CD14-positive monocyte (primary cell): Measurements from ENCODE around the gene EZH2. TPM values are rescaled to one million over a fixed set of nuclear protein-coding genes. Genes with fewer than 3 reads are reported as not detected.
A peak's percentile ranks its signal among the peaks of the same experiment; 100 is the strongest.

Experiments
- DNase-seq, 3 donors: peaks; one replicate each; pipeline ENCODE4 v3.0.0-alpha.2; 2011 to 2022
- H2AFZ ChIP-seq: 2 replicates; pipeline ENCODE4 v1.6.0; 2012; ENCODE audit warnings: mild to moderate bottlenecking, low read depth, low read length, inconsistent platforms; ENCODE audit not compliant: insufficient read depth, poor library complexity, severe bottlenecking
- H3K27ac ChIP-seq, 2 donors: 1 replicate in 1 of 2; 2 replicates in 1 of 2; pipeline ENCODE4 v1.5.1; 2012 to 2013; ENCODE audit warnings: low read length in 2 of 2, control low read depth in 1 of 2, inconsistent platforms in 1 of 2, low read depth in 1 of 2, mild to moderate bottlenecking in 1 of 2
- H3K27me3 ChIP-seq, 2 donors: one replicate each; pipeline versions ENCODE4 v1.6.0 to v1.6.1; 2011 to 2013; ENCODE audit warnings: low read length in 2 of 2; ENCODE audit not compliant: control insufficient read depth in 2 of 2, insufficient read depth in 2 of 2
- H3K36me3 ChIP-seq, 2 donors: replicated peaks in 1 of 2; 1 replicate in 1 of 2; 2 replicates in 1 of 2; pipeline versions ENCODE4 v1.5.1 to v1.6.1; 2012 to 2013; ENCODE audit warnings: low read length in 2 of 2, control low read depth in 1 of 2, inconsistent platforms in 1 of 2, mild to moderate bottlenecking in 1 of 2; ENCODE audit not compliant: insufficient read depth in 2 of 2, control insufficient read depth in 1 of 2
- H3K4me1 ChIP-seq, 2 donors: 1 replicate in 1 of 2; 2 replicates in 1 of 2; pipeline versions ENCODE4 v1.5.1 to v1.6.1; 2012 to 2013; ENCODE audit warnings: low read length in 2 of 2, control low read depth in 1 of 2, inconsistent platforms in 1 of 2, mild to moderate bottlenecking in 1 of 2, moderate library complexity in 1 of 2; ENCODE audit not compliant: insufficient read depth in 2 of 2, control insufficient read depth in 1 of 2
- H3K4me2 ChIP-seq: replicated peaks from 2 replicates; pipeline ENCODE3; 2012; ENCODE audit warnings: low read length, moderate library complexity, mild to moderate bottlenecking; ENCODE audit not compliant: poor library complexity, severe bottlenecking; ENCODE audit errors: extremely low read depth
- H3K4me3 ChIP-seq, 3 experiments: fragments of 200-600 bp in 1 of 3; sonication (generic) in 1 of 3; replicated peaks in 1 of 3; 1 replicate in 2 of 3; 2 replicates in 1 of 3; pipeline ENCODE4 v1.5.1; 2011 to 2013; ENCODE audit warnings: low read length in 3 of 3, mild to moderate bottlenecking in 3 of 3, control low read depth in 2 of 3, low read depth in 2 of 3, inconsistent platforms in 1 of 3, moderate library complexity in 1 of 3
- H3K79me2 ChIP-seq: 2 replicates; pipeline ENCODE4 v1.6.0; 2012; ENCODE audit warnings: mild to moderate bottlenecking, control low read depth, inconsistent platforms, low read length, moderate library complexity; ENCODE audit not compliant: insufficient read depth
- H3K9ac ChIP-seq: 2 replicates; pipeline ENCODE4 v1.6.0; 2017; ENCODE audit warnings: low read length, mild to moderate bottlenecking; ENCODE audit not compliant: insufficient read depth, poor library complexity, severe bottlenecking
- H3K9me3 ChIP-seq, 2 donors: replicated peaks in 1 of 2; 1 replicate in 1 of 2; 2 replicates in 1 of 2; pipeline versions ENCODE4 v1.5.1 to v1.6.1; 2012 to 2013; ENCODE audit warnings: low read length in 2 of 2, control low read depth in 1 of 2; ENCODE audit not compliant: control insufficient read depth in 1 of 2, insufficient read depth in 1 of 2
- H4K20me1 ChIP-seq: 2 replicates; pipeline ENCODE4 v1.6.0; 2012; ENCODE audit warnings: mild to moderate bottlenecking, low read length, control low read depth, moderate library complexity; ENCODE audit not compliant: insufficient read depth
- H3K27ac Mint-ChIP-seq, 7 donors: one replicate each; pipeline ENCODE4 v1.8.0; 2020; ENCODE audit warnings: mild to moderate bottlenecking in 7 of 7, mixed read lengths in 7 of 7, moderate library complexity in 6 of 7, inconsistent platforms in 2 of 7
- H3K27me3 Mint-ChIP-seq, 3 donors: one replicate each; pipeline ENCODE4 v1.8.0; 2021 to 2022; ENCODE audit warnings: low read depth in 3 of 3, mild to moderate bottlenecking in 3 of 3, mixed read lengths in 3 of 3, moderate library complexity in 3 of 3, inconsistent platforms in 1 of 3
- H3K36me3 Mint-ChIP-seq, 2 donors: one replicate each; pipeline ENCODE4 v1.8.0; 2020; ENCODE audit warnings: mixed read lengths in 2 of 2, inconsistent platforms in 1 of 2, mild to moderate bottlenecking in 1 of 2
- H3K4me1 Mint-ChIP-seq: one replicate; pipeline ENCODE4 v1.8.0; 2020; ENCODE audit warnings: mild to moderate bottlenecking, mixed read lengths
- H3K4me3 Mint-ChIP-seq, 2 donors: one replicate each; pipeline ENCODE4 v1.8.0; 2020; ENCODE audit warnings: mild to moderate bottlenecking in 2 of 2, mixed read lengths in 2 of 2, moderate library complexity in 1 of 2
- H3K9me3 Mint-ChIP-seq, 7 donors: one replicate each; pipeline ENCODE4 v1.8.0; 2020 to 2022; ENCODE audit warnings: mixed read lengths in 7 of 7, mild to moderate bottlenecking in 6 of 7, moderate library complexity in 6 of 7, inconsistent platforms in 2 of 7
- CTCF ChIP-seq: fragments of 200-600 bp; IDR thresholded peaks from one replicate; pipeline ENCODE4 v1.8.0; 2022; ENCODE audit warnings: antibody characterized with exemption, mild to moderate bottlenecking
- WGBS: methylation state at CpG from one replicate; pipeline ENCODE4 v1.1.5; 2013; ENCODE audit warnings: missing lambda C conversion rate; ENCODE audit not compliant: insufficient coverage; 5-methylcytosine and 5-hydroxymethylcytosine counted together
- intact Hi-C, 2 donors: fragments of 100-400 bp; cut with micrococcal nuclease; formaldehyde crosslinking; loops; one replicate each; pipeline versions ENCODE4 v1.15.0 to v1.15.1; 2023
- polyA plus RNA-seq, 3 donors: library from polyadenylated mRNA; depleted of rRNA in 1 of 3; unstranded in 2 of 3; stranded (reverse) in 1 of 3; fragments of 300-500 nt in 2 of 3; fragments of >200 nt in 1 of 3; fragmentation: Illumina TruSeq in 2 of 3; gene quantifications; 1 replicate in 2 of 3; 2 replicates in 1 of 3; pipeline ENCODE4 v1.2.3, GENCODE V29; 2012 to 2021

Gene EZH2
- polyA plus RNA-seq, 3 donors, result 1.3 to 6.1 (median 1.6) TPM

- intact Hi-C loops, result no loop called here
- Histone ChIP-seq H3K27ac (no peak overlapping the region), H3K4me3 (no peak overlapping the region), H3K9ac (no peak overlapping the region), H2AFZ (no peak overlapping the region), H3K4me2 (no peak overlapping the region), H3K36me3 (peaks cover 35 to 62% of the 10 kb centered on the region in 2 donors), H3K9me3 (no peaks in the 10 kb centered on the region), H3K79me2 (peaks cover 2% of the 10 kb centered on the region), H3K4me1 (no peaks in the 10 kb centered on the region), H3K27me3 (no peaks in the 10 kb centered on the region), H4K20me1 (no peaks in the 10 kb centered on the region)
- peaks cover under 1% of the 10 kb centered on the region for H3K4me1 Mint-ChIP-seq
- H3K27ac Mint-ChIP-seq, result no peak overlapping the region
- no peaks in the 10 kb centered on the region for H3K27me3 Mint-ChIP-seq
- DNase-seq, result no peak
- no peak for TF ChIP-seq CTCF
- H3K4me3 Mint-ChIP-seq, result no peak overlapping the region
- H3K9me3 Mint-ChIP-seq, result no peaks in the 10 kb centered on the region
- peaks cover 35 to 62% of the 10 kb centered on the region in 2 donors for H3K36me3 Mint-ChIP-seq
- no CpG with 5 or more reads among the region's 5 CpGs for WGBS
These were observed 58.8 kb downstream of the EZH2 start for GRCh38 chr7:148825338-148825737.

GRCh38 chr7:148824864-148825263, 59.2 kb downstream of the EZH2 start:
- peak overlapping the region in 1 of 7 donors; percentile 36 for H3K27ac Mint-ChIP-seq
- H3K4me3 Mint-ChIP-seq, result no peak overlapping the region
- Histone ChIP-seq H3K9me3 (no peaks in the 10 kb centered on the region), H3K9ac (no peak overlapping the region), H3K4me1 (no peaks in the 10 kb centered on the region), H3K27ac (no peak overlapping the region), H3K4me2 (no peak overlapping the region), H4K20me1 (no peaks in the 10 kb centered on the region), H3K79me2 (peaks cover 2% of the 10 kb centered on the region), H3K27me3 (no peaks in the 10 kb centered on the region), H2AFZ (no peak overlapping the region), H3K36me3 (peaks cover 35 to 62% of the 10 kb centered on the region in 2 donors), H3K4me3 (no peak overlapping the region)
- no peaks in the 10 kb centered on the region for H3K9me3 Mint-ChIP-seq
- no peak for TF ChIP-seq CTCF
- WGBS, result no CpG with 5 or more reads among the region's 2 CpGs
- intact Hi-C loops, result no loop called here
- H3K4me1 Mint-ChIP-seq, result peaks cover 4% of the 10 kb centered on the region
- H3K27me3 Mint-ChIP-seq, result no peaks in the 10 kb centered on the region
- DNase-seq, result no peak
- peaks cover 35 to 59% of the 10 kb centered on the region in 2 donors for H3K36me3 Mint-ChIP-seq
